ENCODE measurements around the gene INSM1.

Gene INSM1

DNA sequence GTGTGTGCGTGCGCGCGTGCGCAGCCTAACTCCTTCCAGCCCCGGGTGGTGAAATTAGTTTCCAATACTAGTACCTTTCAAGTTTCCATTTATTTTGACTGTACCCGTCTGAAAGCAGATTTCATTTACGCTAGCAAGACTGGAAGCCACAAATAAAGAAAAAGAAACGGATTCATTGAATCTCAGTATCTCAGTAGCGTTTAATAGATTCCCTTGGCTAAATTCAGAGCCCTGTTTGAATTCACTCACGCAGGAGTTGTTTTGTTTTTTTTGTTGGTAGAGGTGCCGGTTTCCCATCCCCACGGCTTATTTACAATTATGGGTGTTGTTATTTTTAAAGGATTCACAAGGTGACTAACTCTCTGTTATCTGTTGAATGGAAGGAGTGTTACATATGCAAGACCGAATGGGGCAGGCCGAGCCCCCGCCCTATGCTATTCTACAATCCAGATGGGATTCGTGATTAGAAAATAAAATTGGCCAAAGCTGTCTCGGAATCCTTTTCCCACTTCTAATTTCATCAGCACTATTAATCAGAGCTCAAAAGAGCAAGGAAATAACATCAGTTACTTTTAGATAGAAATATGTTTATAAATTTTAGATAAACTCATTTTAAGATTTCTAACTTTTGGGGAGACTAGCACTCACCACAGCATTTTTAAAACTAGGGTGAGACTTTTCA is 2.3 kb upstream of the INSM1 start:
- H3K4me1 ChIP-seq (ENCODE audit: control extremely low read depth in 1 of 4, control insufficient read depth in 4 of 4, insufficient read depth in 4 of 4, low read length in 3 of 4): peaks cover 0 to 53% (median 36%) of the 10 kb centered on the region in 4 experiments
- H3K36me3 ChIP-seq (ENCODE audit: control insufficient read depth in 4 of 4, insufficient read depth in 4 of 4, low read length in 3 of 4): no peaks in the 10 kb centered on the region
- WGBS (ENCODE audit: insufficient coverage): 21% methylated on average over 8 of the region's 18 CpGs
- DNase-seq: peak in 1 of 3 donors; percentile 26
- H3K9me3 ChIP-seq (ENCODE audit: control extremely low read depth in 1 of 5, control insufficient read depth in 4 of 5, insufficient read depth in 2 of 5, low read depth in 1 of 5, low read length in 4 of 5): no peaks in the 10 kb centered on the region
- no peak overlapping the region for H3K4me3 ChIP-seq (ENCODE audit: control insufficient read depth in 1 of 7, extremely low read depth in 1 of 7, insufficient read depth in 4 of 7, low read depth in 2 of 7, low read length in 6 of 7)
- no peak overlapping the region for H3K27ac ChIP-seq (ENCODE audit: insufficient read depth in 1 of 2, low read depth in 1 of 2, low read length in 2 of 2, poor library complexity in 1 of 2, severe bottlenecking in 2 of 2)
- ChIA-PET POLR2A (no interaction called here), CTCF (no interaction called here)
- peaks cover 12 to 96% (median 47%) of the 10 kb centered on the region in 5 experiments for H3K27me3 ChIP-seq (replicated peaks in 2 of 5; ENCODE audit: control insufficient read depth in 4 of 5, insufficient read depth in 5 of 5, low read length in 4 of 5)

GRCh38 chr20:20366551-20366875 is 1.4 kb upstream of the INSM1 start:
- peaks cover 0 to 53% (median 36%) of the 10 kb centered on the region in 4 experiments for H3K4me1 ChIP-seq (ENCODE audit: control extremely low read depth in 1 of 4, control insufficient read depth in 4 of 4, insufficient read depth in 4 of 4, low read length in 3 of 4)
- no peak for DNase-seq
- ChIA-PET POLR2A (no interaction called here), CTCF (no interaction called here)
- H3K9me3 ChIP-seq (ENCODE audit: control extremely low read depth in 1 of 5, control insufficient read depth in 4 of 5, insufficient read depth in 2 of 5, low read depth in 1 of 5, low read length in 4 of 5): no peaks in the 10 kb centered on the region
- 7% methylated on average over 7 of the region's 19 CpGs for WGBS (ENCODE audit: insufficient coverage)
- no peak overlapping the region for H3K4me3 ChIP-seq (ENCODE audit: control insufficient read depth in 1 of 7, extremely low read depth in 1 of 7, insufficient read depth in 4 of 7, low read depth in 2 of 7, low read length in 6 of 7)
- no peaks in the 10 kb centered on the region for H3K36me3 ChIP-seq (ENCODE audit: control insufficient read depth in 4 of 4, insufficient read depth in 4 of 4, low read length in 3 of 4)
- H3K27me3 ChIP-seq (replicated peaks in 2 of 5; ENCODE audit: control insufficient read depth in 4 of 5, insufficient read depth in 5 of 5, low read length in 4 of 5): peaks cover 11 to 96% (median 47%) of the 10 kb centered on the region in 5 experiments
- no peak overlapping the region for H3K27ac ChIP-seq (ENCODE audit: insufficient read depth in 1 of 2, low read depth in 1 of 2, low read length in 2 of 2, poor library complexity in 1 of 2, severe bottlenecking in 2 of 2)

DNA sequence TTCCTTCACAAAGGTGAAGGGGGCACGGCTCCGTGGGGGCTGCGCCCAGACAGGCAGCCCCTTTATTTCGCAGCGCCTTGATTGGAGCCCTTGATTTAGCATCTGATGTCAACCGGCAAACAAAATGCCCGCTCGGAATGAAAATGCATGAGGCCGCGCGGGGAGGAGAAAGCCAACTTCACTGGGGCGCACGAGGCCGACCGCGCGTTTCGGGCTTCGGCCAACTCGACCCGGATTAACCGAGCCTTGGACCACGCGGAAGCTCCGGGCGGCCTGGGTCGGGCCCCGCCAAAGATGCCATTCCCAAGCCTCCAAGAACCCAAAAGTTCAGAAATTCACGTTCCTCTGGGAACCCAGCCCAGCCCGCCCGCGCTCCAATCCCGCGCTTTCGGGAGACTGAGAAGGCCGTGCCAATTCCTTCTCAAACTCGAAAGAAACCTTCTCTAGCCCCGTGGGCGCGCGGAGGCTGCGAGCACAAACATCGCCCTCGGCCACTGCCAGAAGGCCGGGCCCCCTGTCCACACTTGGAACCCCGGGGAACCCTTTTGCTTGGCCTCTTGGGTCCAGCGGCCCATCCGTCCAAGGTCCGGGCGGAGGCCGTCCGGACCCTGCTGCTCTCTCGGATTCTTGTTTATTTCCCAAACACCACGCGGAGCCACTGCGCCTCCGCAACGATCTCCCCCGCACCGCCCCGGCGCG is 879 bp upstream of the INSM1 start:
- H3K4me3 ChIP-seq (ENCODE audit: control insufficient read depth in 1 of 7, extremely low read depth in 1 of 7, insufficient read depth in 4 of 7, low read depth in 2 of 7, low read length in 6 of 7): peak overlapping the region in 4 of 7 experiments; percentile 4 to 66 (median 32)
- H3K27me3 ChIP-seq (replicated peaks in 2 of 5; ENCODE audit: control insufficient read depth in 4 of 5, insufficient read depth in 5 of 5, low read length in 4 of 5): peaks cover 14 to 96% (median 49%) of the 10 kb centered on the region in 5 experiments
- H3K4me1 ChIP-seq (ENCODE audit: control extremely low read depth in 1 of 4, control insufficient read depth in 4 of 4, insufficient read depth in 4 of 4, low read length in 3 of 4): peaks cover 0 to 53% (median 36%) of the 10 kb centered on the region in 4 experiments
- H3K36me3 ChIP-seq (ENCODE audit: control insufficient read depth in 4 of 4, insufficient read depth in 4 of 4, low read length in 3 of 4): no peaks in the 10 kb centered on the region
- no peaks in the 10 kb centered on the region for H3K9me3 ChIP-seq (ENCODE audit: control extremely low read depth in 1 of 5, control insufficient read depth in 4 of 5, insufficient read depth in 2 of 5, low read depth in 1 of 5, low read length in 4 of 5)
- CTCF ChIA-PET: no interaction called here
- POLR2A ChIA-PET: no interaction called here
- 3% methylated on average over 57 of the region's 63 CpGs for WGBS (ENCODE audit: insufficient coverage)
- no peak overlapping the region for H3K27ac ChIP-seq (ENCODE audit: insufficient read depth in 1 of 2, low read depth in 1 of 2, low read length in 2 of 2, poor library complexity in 1 of 2, severe bottlenecking in 2 of 2)
- peak in 1 of 3 donors; percentile 37 for DNase-seq

- Histone ChIP-seq H3K36me3 (ENCODE audit: control insufficient read depth in 4 of 4, insufficient read depth in 4 of 4, low read length in 3 of 4) (no peaks in the 10 kb centered on the region), H3K4me3 (ENCODE audit: control insufficient read depth in 1 of 7, extremely low read depth in 1 of 7, insufficient read depth in 4 of 7, low read depth in 2 of 7, low read length in 6 of 7) (peak overlapping the region; percentile 17 to 66 (median 49)), H3K9me3 (ENCODE audit: control extremely low read depth in 1 of 5, control insufficient read depth in 4 of 5, insufficient read depth in 2 of 5, low read depth in 1 of 5, low read length in 4 of 5) (no peaks in the 10 kb centered on the region), H3K4me1 (ENCODE audit: control extremely low read depth in 1 of 4, control insufficient read depth in 4 of 4, insufficient read depth in 4 of 4, low read length in 3 of 4) (peaks cover 0 to 47% (median 32%) of the 10 kb centered on the region in 4 experiments), H3K27me3 (replicated peaks in 2 of 5; ENCODE audit: control insufficient read depth in 4 of 5, insufficient read depth in 5 of 5, low read length in 4 of 5) (peaks cover 18 to 96% (median 50%) of the 10 kb centered on the region in 5 experiments), H3K27ac (ENCODE audit: insufficient read depth in 1 of 2, low read depth in 1 of 2, low read length in 2 of 2, poor library complexity in 1 of 2, severe bottlenecking in 2 of 2) (no peak overlapping the region)
- DNase-seq: peak in 2 of 3 donors; percentile 39 to 54
- 0% methylated on average over 99 of the region's 130 CpGs for WGBS (ENCODE audit: insufficient coverage)
- ChIA-PET CTCF (no interaction called here), POLR2A (no interaction called here)
Observed at GRCh38 chr20:20368418-20369249, 730 bp downstream of the INSM1 start.

DNA sequence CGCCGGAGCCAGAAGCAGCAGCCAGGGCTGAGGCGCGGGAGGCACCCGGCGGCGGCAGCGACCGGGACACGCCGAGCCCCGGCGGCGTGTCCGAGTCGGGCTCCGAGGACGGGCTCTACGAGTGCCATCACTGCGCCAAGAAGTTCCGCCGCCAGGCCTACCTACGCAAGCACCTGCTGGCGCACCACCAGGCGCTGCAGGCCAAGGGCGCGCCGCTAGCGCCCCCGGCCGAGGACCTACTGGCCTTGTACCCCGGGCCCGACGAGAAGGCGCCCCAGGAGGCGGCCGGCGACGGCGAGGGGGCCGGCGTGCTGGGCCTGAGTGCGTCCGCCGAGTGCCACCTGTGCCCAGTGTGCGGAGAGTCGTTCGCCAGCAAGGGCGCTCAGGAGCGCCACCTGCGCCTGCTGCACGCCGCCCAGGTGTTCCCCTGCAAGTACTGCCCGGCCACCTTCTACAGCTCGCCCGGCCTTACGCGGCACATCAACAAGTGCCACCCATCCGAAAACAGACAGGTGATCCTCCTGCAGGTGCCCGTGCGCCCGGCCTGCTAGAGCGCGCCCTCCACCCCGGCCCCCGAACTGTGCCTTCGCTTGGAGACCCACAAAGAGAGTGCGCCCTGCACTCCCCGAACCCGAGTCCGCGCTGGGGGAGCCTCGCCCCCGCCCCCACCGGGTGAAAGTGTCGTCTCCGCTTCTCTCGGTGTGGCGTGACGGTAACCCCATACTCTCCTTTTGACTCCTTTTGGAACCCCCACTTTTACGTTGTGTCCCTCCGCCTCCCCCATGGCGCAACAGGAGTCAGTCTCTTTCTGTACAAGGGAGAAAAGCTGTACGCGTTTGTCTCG is 1.6 kb downstream of the INSM1 start:
- no peaks in the 10 kb centered on the region for H3K9me3 ChIP-seq (ENCODE audit: control extremely low read depth in 1 of 5, control insufficient read depth in 4 of 5, insufficient read depth in 2 of 5, low read depth in 1 of 5, low read length in 4 of 5)
- POLR2A ChIA-PET: no interaction called here
- peaks cover 27 to 96% (median 53%) of the 10 kb centered on the region in 5 experiments for H3K27me3 ChIP-seq (replicated peaks in 2 of 5; ENCODE audit: control insufficient read depth in 4 of 5, insufficient read depth in 5 of 5, low read length in 4 of 5)
- H3K4me3 ChIP-seq (ENCODE audit: control insufficient read depth in 1 of 7, extremely low read depth in 1 of 7, insufficient read depth in 4 of 7, low read depth in 2 of 7, low read length in 6 of 7): peak overlapping the region in 6 of 7 experiments; percentile 10 to 66 (median 40)
- DNase-seq: peak in 2 of 3 donors; percentile 38 to 53
- H3K27ac ChIP-seq (ENCODE audit: insufficient read depth in 1 of 2, low read depth in 1 of 2, low read length in 2 of 2, poor library complexity in 1 of 2, severe bottlenecking in 2 of 2): no peak overlapping the region
- H3K36me3 ChIP-seq (ENCODE audit: control insufficient read depth in 4 of 4, insufficient read depth in 4 of 4, low read length in 3 of 4): no peaks in the 10 kb centered on the region
- peaks cover 0 to 40% (median 29%) of the 10 kb centered on the region in 4 experiments for H3K4me1 ChIP-seq (ENCODE audit: control extremely low read depth in 1 of 4, control insufficient read depth in 4 of 4, insufficient read depth in 4 of 4, low read length in 3 of 4)
- CTCF ChIA-PET: no interaction called here
- 4% methylated on average over 63 of the region's 86 CpGs for WGBS (ENCODE audit: insufficient coverage)

DNA sequence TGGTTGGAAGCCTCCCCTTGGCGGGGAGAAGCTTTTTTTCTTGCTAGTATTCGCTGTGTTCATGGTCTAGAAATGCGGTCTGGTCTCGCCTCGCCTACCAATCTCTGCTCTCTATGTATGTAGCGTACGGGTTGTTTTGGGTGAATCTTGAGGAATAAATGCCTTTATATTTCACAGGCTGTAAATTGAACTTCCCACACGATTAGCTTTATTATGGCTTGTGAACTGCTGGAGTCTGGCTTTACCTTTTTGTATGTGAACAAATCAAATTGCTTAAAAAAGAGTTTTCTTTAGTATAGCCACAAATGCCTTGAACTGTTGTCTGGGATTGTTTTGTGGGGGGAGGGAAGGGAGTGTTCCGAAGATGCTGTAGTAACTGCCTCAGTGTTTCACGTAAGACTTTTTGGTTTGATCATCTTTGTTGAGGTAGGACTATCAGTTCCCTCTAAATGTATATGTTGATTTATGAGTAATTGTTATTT is 2.2 kb downstream of the INSM1 start:
- Histone ChIP-seq H3K36me3 (ENCODE audit: control insufficient read depth in 4 of 4, insufficient read depth in 4 of 4, low read length in 3 of 4) (no peaks in the 10 kb centered on the region), H3K9me3 (ENCODE audit: control extremely low read depth in 1 of 5, control insufficient read depth in 4 of 5, insufficient read depth in 2 of 5, low read depth in 1 of 5, low read length in 4 of 5) (no peaks in the 10 kb centered on the region), H3K27ac (ENCODE audit: insufficient read depth in 1 of 2, low read depth in 1 of 2, low read length in 2 of 2, poor library complexity in 1 of 2, severe bottlenecking in 2 of 2) (no peak overlapping the region), H3K4me3 (ENCODE audit: control insufficient read depth in 1 of 7, extremely low read depth in 1 of 7, insufficient read depth in 4 of 7, low read depth in 2 of 7, low read length in 6 of 7) (peak overlapping the region in 1 of 7 experiments; percentile 4), H3K4me1 (ENCODE audit: control extremely low read depth in 1 of 4, control insufficient read depth in 4 of 4, insufficient read depth in 4 of 4, low read length in 3 of 4) (peaks cover 0 to 35% (median 26%) of the 10 kb centered on the region in 4 experiments), H3K27me3 (replicated peaks in 2 of 5; ENCODE audit: control insufficient read depth in 4 of 5, insufficient read depth in 5 of 5, low read length in 4 of 5) (peaks cover 28 to 96% (median 52%) of the 10 kb centered on the region in 5 experiments)
- DNase-seq: peak in 2 of 3 donors; percentile 40 to 48
- WGBS (ENCODE audit: insufficient coverage): 30% methylated on average over 2 of the region's 10 CpGs
- ChIA-PET CTCF (interaction anchor here (1.1 to 1.8 kb wide), 2 partner anchors 11 to 95 kb away, joined by 3 read pairs; no protein-coding TSS in a partner anchor), POLR2A (no interaction called here)

All from common myeloid progenitor, CD34-positive (primary cell).